HG02588 (cell line): ENCODE results near the gene IL32.
"Not testable (repeated sequence)": the region's sequence is repeated elsewhere in the genome, so short reads cannot be mapped to it uniquely, and the experiment has no call there.

Experiments
- ATAC-seq: cut with Tn5 transposase; IDR thresholded peaks from one replicate; pipeline ENCODE4 v1.9.1; 2021; ENCODE audit warnings: mild to moderate bottlenecking, moderate library complexity; ENCODE audit not compliant: unreplicated experiment

The IL32 gene

GRCh38 chr16:3069146-3069545 lies 3.7 kb downstream of the IL32 start:
- not testable (repeated sequence) for ATAC-seq

- no peak for ATAC-seq
Measured at GRCh38 chr16:3070608-3071111, 5.2 kb downstream of the IL32 start.

GRCh38 chr16:3071655-3072054 lies 6.2 kb downstream of the IL32 start:
- no peak for ATAC-seq

GRCh38 chr16:3072148-3072547 lies 6.7 kb downstream of the IL32 start:
- not testable (repeated sequence) for ATAC-seq

- not testable (repeated sequence) for ATAC-seq
Measured at GRCh38 chr16:3072576-3073263, 7.3 kb downstream of the IL32 start.

GRCh38 chr16:3073448-3073847 lies 8.0 kb downstream of the IL32 start:
- no peak for ATAC-seq

GRCh38 chr16:3074860-3075522 lies 9.6 kb downstream of the IL32 start:
- ATAC-seq, result peak; percentile 74

GRCh38 chr16:3075523-3075915 lies 10.1 kb downstream of the IL32 start:
- ATAC-seq, result no peak

GRCh38 chr16:3075946-3076345 lies 10.5 kb downstream of the IL32 start:
- not testable (repeated sequence) for ATAC-seq

- no peak for ATAC-seq
Measured at GRCh38 chr16:3076577-3076976, 11.1 kb downstream of the IL32 start.

GRCh38 chr16:3080024-3080423 lies 14.6 kb downstream of the IL32 start:
- no peak for ATAC-seq

- ATAC-seq, result not testable (repeated sequence)
Measured at GRCh38 chr16:3081957-3082356, 16.5 kb downstream of the IL32 start.

GRCh38 chr16:3083408-3083807 lies 18.0 kb downstream of the IL32 start:
- ATAC-seq, result not testable (repeated sequence)

- no peak for ATAC-seq
Measured at GRCh38 chr16:3084491-3084890, 19.1 kb downstream of the IL32 start.

- ATAC-seq, result no peak
Measured at GRCh38 chr16:3084969-3085670, 19.7 kb downstream of the IL32 start.

- no peak for ATAC-seq
Measured at GRCh38 chr16:3085868-3086595, 20.6 kb downstream of the IL32 start.

- no peak for ATAC-seq
Measured at GRCh38 chr16:3086596-3087242, 21.3 kb downstream of the IL32 start.

GRCh38 chr16:3087243-3088235 lies 22.1 kb downstream of the IL32 start:
- ATAC-seq, result no peak

- ATAC-seq, result no peak
Measured at GRCh38 chr16:3088450-3088849, 23.0 kb downstream of the IL32 start.
